ENCODE measurements around the gene FSTL4. TPM values are rescaled to one million over a fixed set of nuclear protein-coding genes. Genes with fewer than 3 reads are reported as not detected.

FSTL4 gene
- total RNA-seq, 1 experiment from 2014 or later = not detected

- Mint-ChIP-seq H3K9me3 (ENCODE audit: low read depth, unreplicated experiment) (no peaks in the 10 kb centered on the region), H3K27ac (ENCODE audit: unreplicated experiment) (no peak overlapping the region), H3K4me3 (ENCODE audit: low read depth, unreplicated experiment) (no peak overlapping the region), H3K4me1 (ENCODE audit: low read depth, unreplicated experiment) (peaks cover 9% of the 10 kb centered on the region), H3K27me3 (ENCODE audit: unreplicated experiment) (peaks cover 28% of the 10 kb centered on the region), H3K36me3 (ENCODE audit: insufficient read depth, unreplicated experiment) (peaks cover 1% of the 10 kb centered on the region)
- DNase-seq = no peak
- intact Hi-C loops (cut with micrococcal nuclease; ENCODE audit: unreplicated experiment) = no loop called here
- no TSS peak for BruUV-seq (replicated peaks)
- no peak for TF ChIP-seq CTCF (IDR thresholded peaks at IDR 0.05; ENCODE audit: unreplicated experiment)
- CTCF ChIA-PET = no interaction called here
Observed at GRCh38 chr5:133234911-133235310, 377.4 kb downstream of the FSTL4 start.

GRCh38 chr5:133234273-133234672 is 378.1 kb downstream of the FSTL4 start:
- intact Hi-C loops (cut with micrococcal nuclease; ENCODE audit: unreplicated experiment) = no loop called here
- no TSS peak for BruUV-seq (replicated peaks)
- Mint-ChIP-seq H3K4me1 (ENCODE audit: low read depth, unreplicated experiment) (peaks cover 9% of the 10 kb centered on the region), H3K9me3 (ENCODE audit: low read depth, unreplicated experiment) (no peaks in the 10 kb centered on the region), H3K4me3 (ENCODE audit: low read depth, unreplicated experiment) (no peak overlapping the region), H3K27ac (ENCODE audit: unreplicated experiment) (no peak overlapping the region), H3K36me3 (ENCODE audit: insufficient read depth, unreplicated experiment) (no peaks in the 10 kb centered on the region), H3K27me3 (ENCODE audit: unreplicated experiment) (peaks cover 28% of the 10 kb centered on the region)
- no peak for DNase-seq
- TF ChIP-seq CTCF (IDR thresholded peaks at IDR 0.05; ENCODE audit: unreplicated experiment) = no peak
- CTCF ChIA-PET = no interaction called here

- no peak for DNase-seq
- Mint-ChIP-seq H3K4me1 (ENCODE audit: low read depth, unreplicated experiment) (peaks cover 9% of the 10 kb centered on the region), H3K4me3 (ENCODE audit: low read depth, unreplicated experiment) (no peak overlapping the region), H3K27ac (ENCODE audit: unreplicated experiment) (no peak overlapping the region), H3K36me3 (ENCODE audit: insufficient read depth, unreplicated experiment) (no peaks in the 10 kb centered on the region), H3K9me3 (ENCODE audit: low read depth, unreplicated experiment) (no peaks in the 10 kb centered on the region), H3K27me3 (ENCODE audit: unreplicated experiment) (peaks cover 27% of the 10 kb centered on the region)
- CTCF ChIA-PET = no interaction called here
- intact Hi-C loops (cut with micrococcal nuclease; ENCODE audit: unreplicated experiment) = no loop called here
- no TSS peak for BruUV-seq (replicated peaks)
- no peak for TF ChIP-seq CTCF (IDR thresholded peaks at IDR 0.05; ENCODE audit: unreplicated experiment)
Observed at GRCh38 chr5:133233616-133234015, 378.7 kb downstream of the FSTL4 start.

GRCh38 chr5:133232911-133233310 is 379.4 kb downstream of the FSTL4 start:
- CTCF ChIA-PET = interaction anchor here (0.6 kb wide), 1 partner anchor 13 kb away, joined by 3 read pairs; no protein-coding TSS in a partner anchor
- Mint-ChIP-seq H3K27ac (ENCODE audit: unreplicated experiment) (no peak overlapping the region), H3K36me3 (ENCODE audit: insufficient read depth, unreplicated experiment) (no peaks in the 10 kb centered on the region), H3K9me3 (ENCODE audit: low read depth, unreplicated experiment) (no peaks in the 10 kb centered on the region), H3K4me3 (ENCODE audit: low read depth, unreplicated experiment) (no peak overlapping the region), H3K27me3 (ENCODE audit: unreplicated experiment) (peaks cover 20% of the 10 kb centered on the region), H3K4me1 (ENCODE audit: low read depth, unreplicated experiment) (peaks cover 9% of the 10 kb centered on the region)
- no TSS peak for BruUV-seq (replicated peaks)
- no peak for DNase-seq
- TF ChIP-seq CTCF (IDR thresholded peaks at IDR 0.05; ENCODE audit: unreplicated experiment) = no peak
- intact Hi-C loops (cut with micrococcal nuclease; ENCODE audit: unreplicated experiment) = no loop called here
